Body of pancreas (tissue), 4 donors: ENCODE measurements around the gene RNF166.

ENCODE experiments used
- POLR2A ChIP-seq, 3 donors: fragments of 450-650 bp; IDR thresholded peaks; one replicate each; pipeline ENCODE4 v1.6.1; 2016; ENCODE audit warnings: antibody characterized with exemption in 3 of 3, mild to moderate bottlenecking in 2 of 3
- TF ChIP-seq, protein P1 (sequence below), 7 experiments: fragments of 450-650 bp in 4 of 7; fragments of 200-600 bp in 3 of 7; sonication (generic) in 3 of 7; IDR thresholded peaks; one replicate each; pipeline ENCODE4 v1.5.1; 2016 to 2019; ENCODE audit warnings: antibody characterized with exemption in 7 of 7

DNA sequence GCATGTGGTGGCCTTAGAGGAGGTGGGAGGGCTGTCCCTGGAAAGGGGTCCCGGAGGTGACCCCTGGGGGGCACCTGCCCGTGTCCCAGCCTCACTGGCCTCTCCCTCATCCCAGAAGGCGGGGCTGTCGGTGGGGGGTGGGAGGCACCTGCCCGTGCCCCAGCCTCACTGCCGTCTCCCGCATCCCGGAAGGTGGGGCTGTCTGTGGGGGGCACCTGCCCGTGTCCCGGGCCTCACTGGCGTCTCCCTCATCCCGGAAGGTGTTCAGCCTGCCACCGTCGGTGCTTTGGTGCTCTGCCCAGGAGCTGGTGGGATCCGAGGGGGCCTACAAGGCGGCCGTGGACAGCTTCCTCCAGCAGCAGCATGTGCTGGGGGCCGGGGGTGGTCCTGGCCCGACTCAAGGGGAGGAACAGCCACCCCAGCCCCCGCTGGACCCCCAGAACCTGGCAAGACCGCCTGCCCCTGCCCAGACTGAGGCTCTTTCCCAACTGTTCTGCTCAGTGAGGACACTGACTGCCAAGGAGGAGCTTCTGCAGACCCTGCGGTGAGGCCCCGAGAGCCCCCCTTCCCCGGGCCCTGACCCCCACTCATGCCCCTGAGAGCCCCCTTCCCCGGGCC is 6.3 kb upstream of the RNF166 start:
- TF ChIP-seq, protein P1, sequence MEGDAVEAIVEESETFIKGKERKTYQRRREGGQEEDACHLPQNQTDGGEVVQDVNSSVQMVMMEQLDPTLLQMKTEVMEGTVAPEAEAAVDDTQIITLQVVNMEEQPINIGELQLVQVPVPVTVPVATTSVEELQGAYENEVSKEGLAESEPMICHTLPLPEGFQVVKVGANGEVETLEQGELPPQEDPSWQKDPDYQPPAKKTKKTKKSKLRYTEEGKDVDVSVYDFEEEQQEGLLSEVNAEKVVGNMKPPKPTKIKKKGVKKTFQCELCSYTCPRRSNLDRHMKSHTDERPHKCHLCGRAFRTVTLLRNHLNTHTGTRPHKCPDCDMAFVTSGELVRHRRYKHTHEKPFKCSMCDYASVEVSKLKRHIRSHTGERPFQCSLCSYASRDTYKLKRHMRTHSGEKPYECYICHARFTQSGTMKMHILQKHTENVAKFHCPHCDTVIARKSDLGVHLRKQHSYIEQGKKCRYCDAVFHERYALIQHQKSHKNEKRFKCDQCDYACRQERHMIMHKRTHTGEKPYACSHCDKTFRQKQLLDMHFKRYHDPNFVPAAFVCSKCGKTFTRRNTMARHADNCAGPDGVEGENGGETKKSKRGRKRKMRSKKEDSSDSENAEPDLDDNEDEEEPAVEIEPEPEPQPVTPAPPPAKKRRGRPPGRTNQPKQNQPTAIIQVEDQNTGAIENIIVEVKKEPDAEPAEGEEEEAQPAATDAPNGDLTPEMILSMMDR (IDR thresholded peaks at IDR 0.05), result no peak
- no peak for TF ChIP-seq POLR2A (IDR thresholded peaks at IDR 0.05)
